Measurements from ENCODE around the gene B3GALNT1. TPM values are rescaled to one million over a fixed set of nuclear protein-coding genes. Genes with fewer than 3 reads are reported as not detected.

The B3GALNT1 gene
- total RNA-seq, 2 donors from 2014 or later = 13.2 to 14.0 TPM

DNA sequence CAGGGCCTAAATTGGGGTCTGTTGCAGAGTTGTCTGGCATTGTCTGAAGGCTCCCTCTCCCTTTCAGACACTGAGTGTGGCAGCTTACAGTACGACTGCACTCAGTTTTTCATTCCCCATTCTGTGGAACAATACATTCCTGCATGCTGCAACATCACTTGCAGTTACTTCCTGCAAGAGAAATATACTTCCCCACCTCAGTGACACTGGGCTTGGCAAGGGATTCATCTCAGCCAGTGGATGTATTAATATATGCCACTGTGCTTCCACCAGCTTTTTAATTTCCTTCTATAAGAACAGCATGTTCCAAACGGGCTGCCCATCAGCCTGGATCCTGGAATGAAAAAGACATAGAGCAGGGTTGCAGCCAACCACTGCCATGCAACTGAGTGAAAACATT is 23.1 kb downstream of the B3GALNT1 start:
- Histone ChIP-seq H3K27me3 (replicated peaks; ENCODE audit: insufficient read depth) (no peaks in the 10 kb centered on the region), H3K9me3 (no peaks in the 10 kb centered on the region), H3K4me1 (replicated peaks) (no peaks in the 10 kb centered on the region), H3K27ac (no peak overlapping the region), H3K36me3 (no peaks in the 10 kb centered on the region), H3K4me3 (no peak overlapping the region)
- WGBS = 51% methylated on average over 2 of the region's 2 CpGs
- no peak for TF ChIP-seq POLR2A (IDR thresholded peaks at IDR 0.05)
- TF ChIP-seq POLR2AphosphoS5 (IDR thresholded peaks at IDR 0.05) = no peak
- TF ChIP-seq, protein P1, sequence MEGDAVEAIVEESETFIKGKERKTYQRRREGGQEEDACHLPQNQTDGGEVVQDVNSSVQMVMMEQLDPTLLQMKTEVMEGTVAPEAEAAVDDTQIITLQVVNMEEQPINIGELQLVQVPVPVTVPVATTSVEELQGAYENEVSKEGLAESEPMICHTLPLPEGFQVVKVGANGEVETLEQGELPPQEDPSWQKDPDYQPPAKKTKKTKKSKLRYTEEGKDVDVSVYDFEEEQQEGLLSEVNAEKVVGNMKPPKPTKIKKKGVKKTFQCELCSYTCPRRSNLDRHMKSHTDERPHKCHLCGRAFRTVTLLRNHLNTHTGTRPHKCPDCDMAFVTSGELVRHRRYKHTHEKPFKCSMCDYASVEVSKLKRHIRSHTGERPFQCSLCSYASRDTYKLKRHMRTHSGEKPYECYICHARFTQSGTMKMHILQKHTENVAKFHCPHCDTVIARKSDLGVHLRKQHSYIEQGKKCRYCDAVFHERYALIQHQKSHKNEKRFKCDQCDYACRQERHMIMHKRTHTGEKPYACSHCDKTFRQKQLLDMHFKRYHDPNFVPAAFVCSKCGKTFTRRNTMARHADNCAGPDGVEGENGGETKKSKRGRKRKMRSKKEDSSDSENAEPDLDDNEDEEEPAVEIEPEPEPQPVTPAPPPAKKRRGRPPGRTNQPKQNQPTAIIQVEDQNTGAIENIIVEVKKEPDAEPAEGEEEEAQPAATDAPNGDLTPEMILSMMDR (IDR thresholded peaks at IDR 0.05) = no peak
- DNase-seq (ENCODE audit: low spot score) = no peak
- intact Hi-C loops (cut with DNase I) = no loop called here

DNA sequence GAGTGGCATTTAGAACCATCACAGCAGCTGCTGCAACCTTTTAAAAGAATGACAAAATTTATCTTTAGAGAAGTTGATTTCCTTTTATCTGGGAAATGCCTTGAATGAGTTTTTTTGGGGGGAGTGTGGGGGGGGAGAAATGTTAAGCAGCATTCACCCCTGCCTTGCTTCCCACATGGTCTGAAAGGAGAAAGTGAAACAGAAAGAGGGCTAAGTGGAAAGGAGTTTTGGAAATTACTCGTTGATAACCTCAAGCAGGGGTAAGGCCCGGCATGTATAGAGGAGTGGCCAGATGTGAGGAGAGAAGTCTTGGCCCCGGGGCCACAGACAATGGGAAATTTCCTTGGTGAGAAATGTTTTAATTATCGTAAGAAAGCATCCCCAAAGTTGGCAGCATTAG is 23.5 kb downstream of the B3GALNT1 start:
- no peaks in the 10 kb centered on the region for H3K27me3 ChIP-seq (replicated peaks; ENCODE audit: insufficient read depth)
- no peaks in the 10 kb centered on the region for H3K4me1 ChIP-seq (replicated peaks)
- DNase-seq (ENCODE audit: low spot score) = no peak
- H3K36me3 ChIP-seq = no peaks in the 10 kb centered on the region
- no peaks in the 10 kb centered on the region for H3K9me3 ChIP-seq
- H3K27ac ChIP-seq = no peak overlapping the region
- TF ChIP-seq POLR2AphosphoS5 (IDR thresholded peaks at IDR 0.05) (no peak), POLR2A (IDR thresholded peaks at IDR 0.05) (no peak)
- TF ChIP-seq, protein P1 (IDR thresholded peaks at IDR 0.05) = no peak
- 68% methylated on average over 4 of the region's 4 CpGs for WGBS
- intact Hi-C loops (cut with DNase I) = no loop called here
- H3K4me3 ChIP-seq = no peak overlapping the region

DNA sequence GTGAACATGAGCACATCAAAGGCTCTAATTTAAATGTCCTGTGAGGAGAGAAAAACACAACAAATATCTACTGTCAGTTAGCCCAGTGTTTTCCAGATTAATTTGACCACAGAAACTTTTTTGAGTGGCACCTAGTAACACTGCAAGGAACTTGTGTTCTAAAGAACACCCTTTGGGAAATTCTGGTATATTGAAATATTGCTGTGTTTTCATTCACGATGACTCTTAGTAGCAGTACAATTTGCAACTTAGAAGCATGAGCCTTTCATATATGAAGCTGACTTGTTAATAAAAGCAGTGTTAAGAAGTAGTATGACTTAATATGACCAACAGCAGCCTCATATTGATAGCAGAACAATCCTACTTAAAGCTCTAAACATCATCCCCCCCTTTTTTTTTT is 32.0 kb downstream of the B3GALNT1 start:
- WGBS = 100% methylated on average over 1 of the region's 1 CpG
- Histone ChIP-seq H3K4me3 (no peak overlapping the region), H3K36me3 (no peaks in the 10 kb centered on the region), H3K27me3 (replicated peaks; ENCODE audit: insufficient read depth) (no peaks in the 10 kb centered on the region), H3K9me3 (no peaks in the 10 kb centered on the region), H3K27ac (no peak overlapping the region), H3K4me1 (replicated peaks) (no peaks in the 10 kb centered on the region)
- no peak for DNase-seq (ENCODE audit: low spot score)
- TF ChIP-seq POLR2A (IDR thresholded peaks at IDR 0.05) = no peak
- no peak for TF ChIP-seq POLR2AphosphoS5 (IDR thresholded peaks at IDR 0.05)
- TF ChIP-seq, protein P1 (IDR thresholded peaks at IDR 0.05) = no peak
- intact Hi-C loops (cut with DNase I) = no loop called here

DNA sequence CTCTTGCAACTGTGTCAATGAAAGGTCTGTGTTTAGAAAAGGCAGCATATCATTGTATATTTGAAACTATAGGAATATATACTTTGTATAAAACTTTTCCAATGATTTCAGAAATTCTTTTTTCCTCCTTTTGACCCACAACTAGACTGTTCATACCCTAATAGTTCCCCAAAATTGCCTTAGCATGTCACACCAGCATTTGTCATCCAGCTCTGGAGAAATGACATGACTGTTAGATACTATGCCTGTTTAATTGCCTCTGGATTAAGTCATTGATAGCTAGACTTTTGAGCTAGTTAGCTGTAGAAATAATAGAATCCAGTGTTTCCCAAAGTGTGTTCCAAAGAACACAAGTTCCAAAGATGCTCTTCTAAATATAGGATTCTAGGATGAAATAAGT is 32.4 kb downstream of the B3GALNT1 start:
- Histone ChIP-seq H3K4me1 (replicated peaks) (no peaks in the 10 kb centered on the region), H3K27ac (no peak overlapping the region), H3K9me3 (no peaks in the 10 kb centered on the region), H3K27me3 (replicated peaks; ENCODE audit: insufficient read depth) (no peaks in the 10 kb centered on the region), H3K4me3 (no peak overlapping the region), H3K36me3 (no peaks in the 10 kb centered on the region)
- DNase-seq (ENCODE audit: low spot score) = no peak
- intact Hi-C loops (cut with DNase I) = no loop called here
- TF ChIP-seq POLR2A (IDR thresholded peaks at IDR 0.05) = no peak
- TF ChIP-seq, protein P1 (IDR thresholded peaks at IDR 0.05) = no peak

DNA sequence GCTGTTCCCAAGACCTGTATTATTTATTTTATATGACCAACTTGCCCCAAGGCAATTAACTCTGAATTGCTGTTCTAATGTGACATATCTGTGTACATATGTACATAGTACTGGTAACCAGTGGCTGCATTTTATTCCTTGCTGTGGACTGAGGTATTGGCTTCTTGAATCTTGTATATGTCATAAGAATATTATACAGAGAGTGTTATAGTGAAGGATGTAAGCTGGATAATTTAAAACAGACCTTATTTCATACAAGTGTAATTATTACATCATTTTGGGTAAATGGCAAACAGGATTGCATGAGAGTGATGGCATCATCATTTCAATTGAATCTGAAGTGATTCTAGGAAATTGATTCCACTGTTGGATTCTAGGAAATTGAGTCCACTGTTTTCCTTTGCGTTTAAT is 32.9 kb downstream of the B3GALNT1 start:
- H3K36me3 ChIP-seq = no peaks in the 10 kb centered on the region
- H3K27ac ChIP-seq = no peak overlapping the region
- no peaks in the 10 kb centered on the region for H3K4me1 ChIP-seq (replicated peaks)
- no peak for DNase-seq (ENCODE audit: low spot score)
- H3K27me3 ChIP-seq (replicated peaks; ENCODE audit: insufficient read depth) = no peaks in the 10 kb centered on the region
- no peak overlapping the region for H3K4me3 ChIP-seq
- 91% methylated on average over 1 of the region's 1 CpG for WGBS
- intact Hi-C loops (cut with DNase I) = no loop called here
- no peaks in the 10 kb centered on the region for H3K9me3 ChIP-seq
- TF ChIP-seq POLR2AphosphoS5 (IDR thresholded peaks at IDR 0.05) (no peak), POLR2A (IDR thresholded peaks at IDR 0.05) (no peak)
- TF ChIP-seq, protein P1 (IDR thresholded peaks at IDR 0.05) = no peak
